RPMI8226 (cell line): ENCODE data around the gene SEPHS2.

Experiments used
- DNase-seq: peaks from one replicate; pipeline ENCODE4 v3.0.0-alpha.2; 2015

The SEPHS2 gene

DNA sequence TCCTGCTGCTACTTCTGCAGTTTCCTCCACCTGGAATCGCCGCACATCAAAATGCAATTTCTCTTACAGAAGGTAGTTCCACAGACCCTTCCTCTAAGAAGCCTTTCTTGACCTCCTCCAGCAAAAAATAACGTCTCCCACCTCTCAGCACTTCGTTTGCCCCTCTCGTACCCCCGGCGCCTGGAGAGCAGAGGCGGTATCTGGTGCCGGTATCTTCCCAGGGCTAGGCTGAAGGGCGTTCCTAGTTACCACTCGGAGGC, 16.3 kb downstream of the SEPHS2 start:
- no peak for DNase-seq

DNA sequence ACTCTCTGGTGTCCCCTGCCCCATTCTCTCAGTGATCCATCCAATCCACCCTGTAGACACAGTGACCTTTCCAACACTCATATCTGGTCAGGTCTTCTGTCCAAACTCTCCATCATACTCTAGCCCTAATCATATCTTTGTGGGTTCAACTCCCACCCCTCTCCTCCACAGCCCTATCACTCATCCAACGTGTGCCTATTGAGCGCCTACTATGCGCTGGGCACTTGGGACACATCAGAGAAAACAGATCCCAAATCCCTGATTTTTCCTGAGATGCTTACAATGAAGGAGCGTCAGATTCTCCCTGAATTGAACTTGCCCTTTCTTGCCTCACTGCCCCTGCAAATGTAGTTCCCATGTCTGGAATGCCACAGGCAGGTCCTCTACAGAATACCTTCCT, 17.6 kb downstream of the SEPHS2 start:
- no peak for DNase-seq

DNA sequence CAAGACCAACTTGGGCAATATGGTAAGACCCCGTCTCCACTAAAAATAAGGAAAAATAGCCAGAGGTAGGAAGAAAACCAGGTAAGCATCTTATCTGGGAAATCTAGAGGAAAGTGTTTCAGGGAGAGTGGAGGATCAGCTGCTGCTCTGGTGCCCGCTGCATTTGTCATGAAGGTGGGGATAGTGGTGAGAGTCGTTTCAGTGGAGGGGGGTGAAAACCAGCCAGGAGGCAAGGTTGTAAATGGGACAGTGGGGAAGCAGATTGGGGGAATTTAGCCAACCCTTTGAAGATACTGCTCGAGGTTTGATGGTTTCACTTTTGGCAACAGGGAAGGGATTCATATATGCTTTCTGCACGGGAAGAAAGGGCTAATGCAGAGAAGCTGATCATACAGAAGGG, 24.7 kb downstream of the SEPHS2 start:
- no peak for DNase-seq

DNA sequence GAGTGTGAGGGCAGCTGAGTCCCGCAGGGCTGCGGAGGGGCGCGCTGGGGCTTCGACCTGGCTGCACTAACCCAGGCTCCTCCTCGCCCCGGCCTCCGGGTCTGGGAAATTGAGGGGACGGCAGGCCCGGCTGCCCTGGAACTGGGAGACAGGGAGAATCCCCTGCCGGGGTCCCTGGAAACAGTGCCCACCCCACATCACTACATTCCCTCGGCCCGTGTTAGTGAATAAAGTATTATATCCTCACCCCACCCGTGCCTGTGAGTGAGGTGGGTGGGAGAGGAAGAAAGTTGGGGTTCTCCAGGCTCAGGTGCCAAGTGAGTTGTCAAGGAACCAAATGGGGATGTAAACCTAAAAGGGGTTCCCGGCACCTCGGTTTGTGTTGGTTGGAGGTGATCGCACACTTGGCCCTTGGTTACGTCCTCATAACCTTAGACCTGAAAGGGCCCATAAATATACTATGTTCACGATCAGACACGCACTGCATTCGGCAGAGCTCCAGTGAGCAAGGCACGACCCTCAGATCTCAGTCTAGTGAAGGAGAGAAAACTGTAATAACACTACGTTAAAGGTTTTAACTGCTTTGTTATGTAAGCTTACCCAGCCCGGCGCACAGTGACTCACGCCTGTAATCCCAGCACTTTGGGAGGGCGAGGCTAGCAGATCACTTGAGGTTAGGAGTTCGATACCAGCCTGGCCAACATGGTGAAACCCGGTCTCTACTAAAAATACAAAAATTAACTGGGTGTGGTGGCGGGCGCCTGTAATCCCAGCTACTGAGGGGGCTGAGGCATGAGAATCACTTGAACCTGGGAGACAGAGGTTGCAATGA, 27.1 kb downstream of the SEPHS2 start:
- DNase-seq, result no peak

DNA sequence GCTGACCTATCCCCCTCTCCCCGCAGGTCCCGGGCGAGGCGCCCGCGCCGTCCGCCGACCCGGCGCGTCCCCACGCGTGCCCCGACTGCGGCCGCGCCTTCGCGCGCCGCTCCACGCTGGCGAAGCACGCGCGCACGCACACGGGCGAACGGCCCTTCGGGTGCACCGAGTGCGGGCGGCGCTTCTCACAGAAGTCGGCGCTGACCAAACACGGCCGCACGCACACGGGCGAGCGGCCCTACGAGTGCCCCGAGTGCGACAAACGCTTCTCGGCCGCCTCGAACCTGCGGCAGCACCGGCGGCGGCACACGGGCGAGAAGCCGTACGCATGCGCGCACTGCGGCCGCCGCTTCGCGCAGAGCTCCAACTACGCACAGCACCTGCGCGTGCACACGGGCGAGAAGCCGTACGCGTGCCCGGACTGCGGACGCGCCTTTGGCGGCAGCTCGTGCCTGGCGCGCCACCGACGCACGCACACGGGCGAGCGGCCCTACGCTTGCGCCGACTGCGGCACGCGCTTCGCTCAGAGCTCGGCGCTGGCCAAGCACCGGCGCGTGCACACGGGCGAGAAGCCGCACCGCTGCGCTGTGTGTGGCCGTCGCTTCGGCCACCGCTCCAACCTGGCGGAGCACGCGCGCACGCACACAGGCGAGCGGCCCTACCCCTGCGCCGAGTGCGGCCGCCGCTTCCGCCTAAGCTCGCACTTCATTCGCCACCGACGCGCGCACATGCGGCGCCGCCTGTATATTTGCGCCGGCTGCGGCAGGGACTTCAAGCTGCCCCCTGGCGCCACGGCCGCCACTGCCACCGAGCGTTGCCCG, 27.9 kb downstream of the SEPHS2 start:
- DNase-seq, result peak; percentile 99

DNA sequence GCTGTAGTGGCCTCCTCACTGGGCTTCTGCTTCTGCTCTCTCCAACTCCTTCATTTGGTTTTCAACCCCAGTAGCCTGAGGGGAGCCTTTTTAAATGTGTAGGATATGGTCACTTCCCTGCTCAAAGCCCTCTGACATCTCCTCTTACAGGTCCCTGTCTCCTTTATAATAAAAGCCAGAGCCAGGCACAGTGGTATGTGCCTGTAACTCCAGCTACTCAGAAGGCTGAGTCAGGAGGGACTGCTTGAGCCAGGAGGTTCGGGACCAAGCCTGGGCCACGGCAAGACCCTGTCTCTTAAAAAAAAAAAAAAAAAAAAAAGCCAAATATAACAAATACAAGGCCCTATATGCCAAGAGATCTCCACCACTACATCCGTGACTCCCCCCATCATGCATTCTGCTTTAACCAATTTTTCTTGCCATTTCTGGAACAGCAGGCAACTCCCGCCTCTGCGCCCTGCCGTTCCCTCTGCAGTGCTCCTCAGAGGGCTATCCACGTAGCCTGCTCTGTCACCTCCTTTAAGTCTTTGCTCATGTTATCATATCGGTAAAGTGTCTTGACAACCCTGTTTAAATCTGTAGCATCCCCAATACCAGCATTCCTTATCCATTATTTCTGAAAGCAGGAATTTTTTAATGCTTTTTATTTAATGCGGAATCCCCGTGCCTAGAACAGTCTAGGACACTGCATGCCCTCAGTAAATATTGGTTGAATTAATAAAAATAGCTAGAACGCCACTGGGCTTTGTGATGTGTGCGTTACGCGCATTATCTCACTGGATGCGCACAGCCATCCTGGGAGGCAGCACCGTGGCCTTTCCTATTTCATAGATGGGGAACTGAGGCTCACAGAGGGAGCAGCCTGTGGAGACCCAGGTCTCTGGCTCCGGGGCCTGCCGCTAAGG, 28.8 kb downstream of the SEPHS2 start:
- no peak for DNase-seq

DNA sequence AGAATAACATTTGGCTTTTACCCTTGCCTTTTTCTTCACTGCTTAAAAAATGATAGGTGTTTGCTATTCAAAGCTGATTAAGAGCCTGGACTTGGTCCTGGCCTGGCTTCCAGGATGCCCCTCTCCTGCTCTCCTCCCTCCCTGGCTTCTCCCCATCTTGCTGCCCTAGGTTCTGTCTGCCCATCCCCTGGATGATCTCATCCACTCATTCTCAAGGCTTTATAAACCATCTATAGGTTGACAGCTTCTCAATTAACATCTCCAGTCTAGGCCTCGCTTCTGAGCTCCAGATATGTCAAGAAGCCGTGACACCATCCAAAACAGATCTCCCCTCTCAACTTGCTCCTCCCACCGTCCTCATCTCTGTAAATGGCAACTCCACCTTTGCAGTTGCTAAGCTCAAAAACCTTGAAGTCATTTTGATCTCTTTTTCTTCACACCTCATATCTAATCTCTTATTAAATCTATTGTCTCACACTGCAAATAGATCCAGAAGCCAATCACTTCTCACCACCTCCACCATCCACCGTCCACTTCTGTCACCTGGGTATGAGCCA, 29.5 kb downstream of the SEPHS2 start:
- no peak for DNase-seq

DNA sequence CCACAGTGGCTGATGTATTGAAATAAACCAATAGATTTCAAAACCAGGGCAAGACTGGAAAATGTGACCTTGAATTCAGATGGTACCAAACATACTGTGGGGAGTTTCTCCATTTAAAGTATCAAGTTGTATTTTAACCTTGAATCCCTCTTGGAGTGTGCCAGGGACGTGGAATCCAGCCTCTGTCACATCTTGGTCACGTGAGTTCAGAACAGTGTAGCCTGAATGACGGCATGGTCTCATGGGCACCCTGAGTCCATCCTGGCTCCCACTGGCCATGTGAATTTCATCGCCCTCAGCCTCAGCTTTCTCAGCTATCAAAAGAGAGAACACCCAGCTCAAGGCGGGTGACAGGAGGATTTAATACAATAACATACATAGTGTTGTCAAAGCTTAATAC, 31.5 kb downstream of the SEPHS2 start:
- no peak for DNase-seq

DNA sequence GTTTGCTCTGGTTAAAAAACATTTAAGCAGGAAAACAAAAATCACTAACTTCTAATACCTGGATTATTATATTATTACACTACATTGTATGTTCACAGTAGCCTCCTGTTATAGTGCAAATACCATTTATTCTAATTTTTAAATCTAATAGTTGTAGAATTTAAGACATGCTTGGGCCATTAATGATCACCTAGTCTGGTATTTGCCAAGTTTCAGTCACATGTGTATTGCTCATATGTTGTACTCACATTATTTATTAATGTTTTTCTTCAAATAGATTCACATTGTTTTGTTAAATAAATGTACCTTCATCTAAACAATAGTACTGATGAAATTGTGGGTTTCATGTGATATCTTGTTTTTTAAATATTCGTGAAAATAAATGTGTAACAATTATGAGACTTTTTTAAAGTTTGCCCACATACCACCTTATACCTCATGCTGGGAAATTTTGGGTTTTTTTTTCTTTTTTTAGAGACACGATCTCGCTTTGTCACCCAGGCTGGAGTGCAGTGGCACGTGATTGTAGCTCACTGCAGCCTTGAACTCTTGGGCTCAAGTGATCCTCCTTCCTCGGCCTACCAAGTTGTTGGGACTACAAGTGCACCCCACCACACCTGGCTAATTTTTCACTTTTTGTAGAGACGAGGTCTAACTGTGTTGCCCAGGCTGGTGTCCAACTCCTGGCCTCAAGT, 32.4 kb downstream of the SEPHS2 start:
- DNase-seq, result no peak

DNA sequence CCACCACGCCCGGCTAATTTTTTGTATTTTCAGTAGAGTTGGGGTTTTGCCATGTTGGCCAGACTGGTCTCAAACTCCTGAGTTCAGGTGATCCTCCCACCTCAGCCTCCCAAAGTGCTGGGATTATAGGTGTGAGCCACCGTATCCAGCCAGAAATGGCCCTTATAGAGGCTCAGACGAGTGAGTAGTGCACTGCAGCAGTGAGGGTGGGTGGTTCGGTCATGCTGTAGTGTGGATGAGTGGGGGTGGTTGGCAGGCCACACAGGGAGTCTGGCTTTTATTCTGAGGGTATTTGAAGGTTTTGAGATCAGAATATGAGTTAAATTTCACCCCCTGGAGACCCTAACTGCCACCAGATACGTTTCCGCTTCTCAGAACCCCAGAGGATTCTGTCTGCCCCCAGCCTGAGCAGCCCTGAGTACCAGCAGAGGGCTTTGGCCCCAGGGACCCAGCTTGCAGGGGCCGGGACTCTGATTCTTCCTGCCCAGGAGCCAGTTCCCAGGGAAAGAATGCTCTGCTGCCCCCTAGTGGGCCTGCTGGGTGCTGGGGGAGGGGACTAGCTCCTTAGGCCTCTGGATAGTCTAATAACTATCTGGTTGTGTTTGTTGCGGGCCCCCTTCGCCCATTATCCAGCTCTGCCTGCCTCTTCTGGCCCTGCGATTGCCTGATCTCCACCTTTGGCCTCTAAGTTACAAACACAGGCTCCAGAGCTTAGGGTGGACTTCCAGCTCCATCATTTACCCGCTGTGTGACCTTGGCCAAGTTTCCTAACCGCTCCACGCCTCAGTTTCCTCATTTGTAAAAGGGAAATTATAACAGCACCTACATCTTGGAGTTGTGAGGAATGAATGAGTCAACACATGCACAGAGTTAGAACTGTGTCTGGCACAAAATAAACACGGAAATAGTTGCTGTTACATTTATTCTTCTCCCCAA, 36.3 kb downstream of the SEPHS2 start:
- DNase-seq, result peak; percentile 94

DNA sequence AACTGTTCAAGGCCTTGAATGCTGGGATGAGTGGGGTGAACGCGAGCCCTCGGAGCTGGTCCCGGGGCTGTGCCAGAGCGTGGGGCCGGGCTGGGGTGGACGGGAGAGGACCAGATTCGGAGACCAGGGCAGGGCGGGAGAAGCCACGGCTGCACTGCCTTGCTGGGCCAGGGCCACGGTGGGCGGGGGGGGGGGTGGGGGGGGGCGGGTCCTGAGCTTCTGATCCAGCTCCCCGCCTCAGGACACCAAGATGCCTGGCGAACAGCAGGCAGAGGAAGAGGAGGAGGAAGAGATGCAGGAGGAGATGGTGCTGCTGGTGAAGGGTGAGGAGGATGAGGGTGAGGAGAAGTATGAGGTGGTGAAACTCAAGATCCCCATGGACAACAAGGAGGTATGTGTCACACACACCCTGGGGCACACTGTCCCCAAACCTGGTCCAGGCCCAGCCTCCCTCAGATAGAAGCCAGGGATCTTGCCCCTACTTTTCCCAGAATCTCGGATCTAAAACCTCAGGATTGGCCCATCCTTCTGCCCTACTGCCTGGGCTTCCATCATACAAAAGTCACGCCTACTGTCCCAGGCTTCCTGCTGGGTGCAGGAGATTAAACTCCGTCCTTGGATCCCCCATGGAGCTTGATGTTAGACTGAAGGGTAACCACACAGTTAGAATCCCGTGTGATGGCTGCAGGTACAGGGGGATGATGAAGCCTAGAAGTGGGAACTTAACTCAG, 37.7 kb downstream of the SEPHS2 start:
- DNase-seq, result no peak

DNA sequence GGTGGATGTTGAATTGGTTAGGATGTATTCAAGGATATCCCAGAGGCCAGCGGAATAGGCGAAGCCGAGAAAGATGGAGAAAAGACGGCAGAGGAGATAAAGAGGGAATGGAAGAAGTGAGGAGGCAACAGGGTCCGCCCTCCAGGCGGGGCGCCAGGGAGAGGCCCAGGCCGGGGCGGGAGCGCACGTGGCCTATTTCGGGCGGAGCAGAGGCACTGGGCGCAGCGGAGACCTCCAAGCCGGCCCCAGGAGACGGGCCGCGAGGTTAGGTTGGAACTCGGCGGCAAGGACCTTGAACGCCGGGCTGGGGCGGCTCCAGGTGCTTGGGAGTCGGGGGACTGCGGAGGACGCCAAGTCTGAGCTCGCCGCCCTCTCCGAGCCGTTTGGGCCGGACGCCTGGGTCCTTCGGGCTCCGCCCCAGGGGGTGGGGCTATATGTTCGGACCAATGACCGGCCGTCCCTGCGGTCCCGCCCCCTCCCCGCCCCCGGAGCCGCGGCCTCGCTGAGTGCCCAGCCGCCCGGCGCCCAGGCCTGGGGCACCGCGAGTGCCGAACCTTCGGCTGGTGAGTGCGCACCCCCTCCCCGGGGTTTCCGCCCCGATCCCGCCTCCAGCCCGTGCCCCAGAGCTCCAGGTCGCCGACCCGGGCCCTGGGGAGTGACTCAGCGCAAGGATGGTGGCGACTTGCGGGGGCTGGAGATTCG, 38.4 kb downstream of the SEPHS2 start, which contains the start of gene ZNF771:
Gene ZNF771 (plus strand): TSS at position 505 of the 702 bp plus-strand sequence. CDS start 448 bp downstream, outside the sequence.
- peak; percentile 98 for DNase-seq

DNA sequence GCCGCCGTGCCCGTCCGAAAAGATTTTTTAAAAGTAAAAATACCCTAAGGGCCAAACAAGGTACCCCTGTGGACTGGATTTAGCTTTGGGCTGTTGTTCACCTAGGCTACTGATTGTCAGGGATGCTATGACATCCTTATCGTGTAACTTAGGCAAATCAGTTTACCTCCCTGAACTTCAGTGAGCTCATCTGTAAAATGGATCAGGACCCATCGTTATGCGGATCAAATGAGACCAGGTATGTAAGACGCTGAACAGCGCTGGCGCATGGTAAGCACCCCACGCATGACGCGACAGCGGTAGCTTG, 38.9 kb downstream of the SEPHS2 start:
- DNase-seq, result no peak

DNA sequence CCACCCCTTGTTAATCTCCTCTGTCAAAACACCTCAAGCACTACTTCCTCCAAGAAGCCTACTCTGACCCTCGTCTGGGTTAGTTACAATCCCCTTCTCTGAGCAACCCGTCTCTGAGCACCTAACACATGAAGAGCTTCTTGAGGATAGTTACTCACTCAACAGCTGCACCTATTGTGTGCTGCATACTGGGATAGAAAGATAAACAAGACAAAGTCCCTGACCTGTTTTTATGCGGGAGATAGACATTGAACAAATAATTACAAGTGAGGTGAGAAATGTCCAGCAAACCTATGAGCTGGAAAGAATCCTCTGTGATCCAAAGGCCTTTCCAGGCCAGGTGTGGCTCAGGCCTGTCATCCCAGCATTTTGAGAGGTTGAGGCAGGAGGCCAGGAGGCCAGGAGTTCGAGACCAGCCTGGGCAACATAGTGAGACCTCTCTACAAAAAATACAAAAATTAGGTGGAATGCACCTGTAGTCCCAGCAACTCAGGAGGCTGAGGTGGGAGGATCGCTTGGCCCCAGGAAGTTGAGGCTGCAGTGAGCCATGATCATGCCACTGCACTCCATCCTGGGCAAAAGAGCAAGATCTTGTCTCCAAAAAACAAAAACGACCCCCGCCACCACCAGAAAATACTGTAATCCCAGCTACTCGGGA, 43.8 kb downstream of the SEPHS2 start:
- DNase-seq, result no peak

DNA sequence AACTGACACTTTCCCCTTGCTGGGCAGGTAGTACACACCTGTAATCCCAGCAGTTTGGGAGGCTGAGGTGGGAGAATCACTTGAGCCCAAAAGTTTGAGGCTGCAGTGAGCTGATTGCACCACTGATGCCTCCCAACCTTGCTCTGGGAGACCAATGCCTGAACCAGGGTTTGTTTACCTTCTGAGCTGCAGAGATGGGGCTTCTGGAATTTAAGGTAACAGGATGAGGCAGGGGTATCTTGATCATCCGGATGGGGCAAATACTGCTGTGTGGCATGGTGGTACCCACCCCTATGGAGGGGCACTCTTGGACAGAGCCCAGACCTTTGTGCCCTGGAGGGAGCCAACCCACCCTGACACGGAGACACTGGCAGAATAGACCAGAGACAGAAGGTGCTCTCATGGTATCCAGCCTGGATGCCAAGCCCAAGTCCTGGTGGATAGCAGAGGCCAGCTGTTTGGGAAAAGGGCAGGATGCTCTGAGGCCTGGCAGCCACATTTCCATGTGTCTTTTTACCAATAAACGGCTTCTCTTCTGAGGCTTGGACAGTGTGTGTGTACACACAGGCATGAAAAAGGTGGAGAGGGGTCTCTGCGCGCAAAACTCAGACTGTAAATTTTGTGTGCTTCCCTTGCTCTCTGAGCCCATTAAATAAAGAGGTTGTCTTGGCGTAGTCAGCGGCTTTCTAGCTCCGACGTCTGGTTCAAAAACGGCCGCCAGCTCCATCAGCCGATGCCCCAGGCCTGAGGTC, 46.1 kb downstream of the SEPHS2 start:
- DNase-seq, result peak; percentile 28

DNA sequence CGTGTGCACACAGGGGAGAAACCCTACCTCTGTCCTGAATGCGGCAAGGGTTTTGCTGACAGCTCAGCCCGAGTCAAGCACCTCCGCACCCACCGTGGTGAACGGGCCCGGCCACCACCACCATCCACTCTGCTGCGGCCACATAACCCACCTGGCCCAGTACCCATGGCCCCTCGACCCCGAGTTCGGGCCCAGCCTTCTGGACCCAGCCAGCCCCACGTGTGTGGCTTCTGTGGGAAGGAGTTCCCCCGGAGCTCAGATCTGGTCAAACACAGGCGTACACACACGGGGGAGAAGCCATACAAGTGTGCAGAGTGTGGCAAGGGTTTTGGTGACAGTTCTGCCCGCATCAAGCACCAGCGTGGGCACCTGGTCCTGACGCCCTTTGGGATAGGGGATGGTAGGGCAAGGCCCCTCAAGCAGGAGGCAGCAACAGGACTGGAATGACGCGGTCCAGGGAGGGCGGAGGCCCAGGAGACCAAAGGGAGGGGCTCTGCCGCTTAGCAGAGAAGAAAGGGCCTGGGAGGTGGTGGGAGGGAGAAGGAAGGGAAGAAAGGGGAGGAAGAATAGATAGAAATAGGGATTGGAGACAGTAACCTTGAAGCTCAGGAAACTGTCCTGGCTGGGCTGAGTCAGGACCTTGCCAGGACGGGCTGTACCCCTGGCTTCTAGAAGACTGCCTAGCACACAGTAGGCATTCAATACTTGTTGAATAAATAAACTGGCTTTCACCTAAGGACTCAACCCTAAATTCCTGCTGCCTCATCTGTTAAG, 46.8 kb downstream of the SEPHS2 start:
- DNase-seq, result no peak

DNA sequence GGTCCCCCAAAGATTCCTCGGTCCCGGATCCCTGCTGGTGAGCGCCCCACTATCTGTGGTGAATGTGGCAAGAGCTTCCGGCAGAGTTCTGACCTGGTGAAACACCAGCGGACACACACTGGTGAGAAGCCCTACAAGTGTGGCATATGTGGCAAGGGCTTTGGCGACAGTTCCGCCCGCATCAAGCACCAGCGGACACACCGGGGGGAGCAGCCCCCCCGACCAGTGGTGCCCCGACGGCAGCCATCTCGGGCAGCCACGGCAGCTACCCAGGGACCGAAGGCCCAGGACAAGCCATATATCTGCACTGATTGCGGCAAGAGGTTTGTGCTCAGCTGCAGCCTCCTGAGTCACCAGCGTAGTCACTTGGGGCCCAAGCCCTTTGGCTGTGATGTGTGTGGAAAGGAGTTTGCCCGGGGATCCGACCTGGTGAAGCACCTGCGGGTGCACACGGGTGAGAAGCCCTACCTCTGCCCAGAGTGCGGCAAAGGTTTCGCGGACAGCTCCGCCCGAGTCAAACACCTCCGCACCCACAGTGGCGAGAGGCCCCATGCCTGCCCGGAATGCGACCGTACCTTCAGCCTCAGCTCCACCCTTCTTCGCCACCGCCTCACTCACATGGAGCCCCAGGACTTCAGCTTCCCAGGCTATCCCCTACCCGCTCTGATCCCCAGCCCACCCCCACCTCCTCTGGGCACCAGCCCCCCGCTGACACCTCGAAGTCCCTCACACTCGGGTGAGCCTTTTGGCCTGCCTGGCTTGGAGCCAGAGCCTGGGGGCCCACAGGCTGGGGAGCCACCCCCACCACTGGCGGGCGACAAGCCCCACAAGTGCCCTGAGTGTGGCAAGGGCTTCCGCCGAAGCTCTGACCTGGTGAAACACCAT, 47.7 kb downstream of the SEPHS2 start:
- DNase-seq, result no peak
